AG20443 (cell line): Measurements from ENCODE around the gene LIN28B.
"Not testable (repeated sequence)": the region's sequence is repeated elsewhere in the genome, so short reads cannot be mapped to it uniquely, and the experiment has no call there.

Experiments used
- DNase-seq: peaks from one replicate; pipeline ENCODE4 v3.0.0; 2012; ENCODE audit warnings: low spot score, mixed read lengths

Gene LIN28B

DNA sequence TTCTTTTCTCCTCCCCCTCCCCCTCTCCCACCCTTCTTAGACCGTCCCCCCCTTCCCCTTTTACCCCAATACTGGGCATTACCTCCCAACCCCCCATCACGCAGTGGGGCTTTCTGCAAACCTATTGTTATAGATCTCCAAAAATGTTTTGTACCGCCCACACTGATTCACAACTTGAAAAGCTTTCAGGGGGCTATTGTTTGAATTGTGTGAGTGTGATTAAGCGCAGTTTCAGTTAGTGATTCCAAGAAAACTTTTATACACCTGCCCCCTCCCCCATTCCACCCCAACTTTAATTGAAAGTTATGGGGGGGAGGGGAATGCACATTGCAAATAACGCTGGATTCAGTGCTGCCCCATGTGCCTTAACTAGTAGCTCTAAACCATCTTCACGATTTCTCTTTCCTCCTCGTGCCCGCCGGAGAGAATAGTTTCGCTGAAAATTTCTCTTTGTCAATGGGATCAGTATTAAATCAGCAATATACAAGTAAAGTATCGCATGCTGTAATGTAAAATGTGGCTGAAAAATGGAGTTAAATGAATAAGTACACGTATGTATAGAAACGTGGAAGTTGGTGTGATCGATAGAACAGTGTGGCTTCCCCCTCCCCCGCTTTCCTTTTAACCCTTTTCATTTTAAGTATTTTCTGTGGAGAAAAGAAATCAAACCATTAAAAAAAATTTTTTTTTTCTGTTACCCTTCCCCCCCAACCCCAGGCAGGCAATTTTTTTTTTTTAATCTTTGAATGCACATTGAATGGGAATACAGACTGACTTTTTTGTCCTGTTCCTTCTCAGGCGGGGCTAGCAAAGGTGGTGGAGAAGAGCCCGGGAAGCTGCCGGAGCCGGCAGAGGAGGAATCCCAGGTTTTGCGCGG lies 632 bp downstream of the LIN28B start:
- no peak for DNase-seq

DNA sequence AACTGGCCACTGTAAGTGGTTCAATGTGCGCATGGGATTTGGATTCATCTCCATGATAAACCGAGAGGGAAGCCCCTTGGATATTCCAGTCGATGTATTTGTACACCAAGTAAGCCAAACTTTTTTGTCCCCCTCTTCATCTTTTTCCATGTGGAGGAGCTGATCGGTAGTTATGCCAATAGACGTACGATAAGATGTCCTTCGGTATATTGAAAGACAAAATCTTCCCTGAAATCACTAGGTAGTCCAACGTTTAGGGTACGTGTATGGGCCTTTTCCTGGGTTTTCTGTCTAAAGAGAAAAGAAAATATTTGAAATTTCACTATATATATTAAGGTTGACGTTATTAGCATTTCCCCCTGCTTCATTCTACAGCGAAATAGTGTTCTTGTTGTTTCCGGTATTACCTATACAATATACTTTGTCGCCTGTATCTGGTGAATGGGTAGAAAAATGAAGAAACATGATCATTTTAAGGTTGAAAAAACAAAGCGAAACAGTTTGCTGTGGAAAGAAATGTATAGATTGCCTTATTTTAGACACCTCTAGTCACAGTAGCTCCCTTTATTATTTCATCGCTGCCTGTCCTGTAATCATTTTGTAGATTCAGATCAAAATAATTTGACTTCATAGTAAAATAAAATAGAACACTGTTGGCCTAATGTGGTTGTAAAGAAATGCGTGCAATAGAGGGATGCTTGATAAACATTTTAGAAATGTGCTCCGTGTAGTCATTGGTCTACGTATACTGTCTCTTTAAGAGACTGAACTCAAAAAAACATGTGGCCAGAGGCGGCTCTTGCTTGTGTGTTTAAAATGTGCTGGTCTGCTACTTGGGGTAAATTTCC lies 1.5 kb downstream of the LIN28B start:
- no peak for DNase-seq

DNA sequence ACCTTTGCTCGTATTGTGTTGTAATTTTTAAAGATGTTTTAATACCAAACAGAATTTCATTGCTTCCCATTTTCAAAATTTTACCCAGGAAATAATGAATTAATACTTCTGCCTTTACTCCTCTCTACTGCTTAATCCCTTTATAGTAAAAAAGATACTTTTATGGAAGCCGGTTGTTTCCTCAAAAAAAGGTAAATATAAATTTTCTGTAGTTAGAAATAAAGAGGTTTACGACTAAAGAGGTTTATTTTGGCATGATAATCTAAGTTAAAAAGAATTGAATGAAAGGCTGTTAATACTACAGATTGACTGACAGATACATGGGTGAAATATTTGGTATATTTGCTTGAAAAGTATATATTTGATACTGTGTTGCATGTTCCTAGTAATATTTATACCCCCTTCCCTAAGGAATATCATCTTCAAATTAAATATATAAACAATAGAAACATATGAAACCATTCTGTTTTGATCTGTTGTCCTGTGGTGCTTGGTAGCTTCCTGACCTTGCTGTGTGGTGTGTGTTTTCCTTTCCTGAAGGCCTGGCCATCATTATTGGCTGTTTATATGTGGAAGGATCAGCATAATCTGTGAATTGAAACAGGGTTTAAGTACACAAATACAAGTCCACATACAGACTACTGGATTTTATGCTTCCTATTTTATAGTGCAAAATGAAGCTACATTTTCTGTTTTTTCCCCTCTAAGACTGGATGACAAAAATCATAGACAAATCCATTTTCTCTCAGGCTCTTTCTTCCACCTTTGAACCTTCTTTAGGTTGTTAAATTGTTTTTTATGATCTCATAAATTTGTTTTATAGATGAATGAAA lies 2.3 kb downstream of the LIN28B start:
- no peak for DNase-seq

DNA sequence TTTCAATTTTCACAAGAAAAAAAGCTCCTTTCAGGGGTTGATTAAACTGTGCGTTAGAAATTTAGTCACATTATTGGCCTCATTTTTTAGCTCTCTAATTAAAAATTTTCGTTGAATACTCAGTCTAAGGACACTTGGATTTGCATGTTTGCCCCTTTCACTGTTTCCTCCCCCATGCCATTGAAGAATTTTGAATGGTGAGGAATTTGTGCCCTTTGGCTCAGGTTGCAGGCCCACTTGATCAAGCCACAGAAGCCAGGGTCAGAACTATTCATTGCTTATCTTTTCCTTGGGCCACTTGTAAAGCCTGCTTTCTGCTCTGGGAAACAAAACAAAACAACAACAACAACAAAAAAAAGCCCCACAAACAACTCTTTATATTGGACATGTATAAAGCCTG lies 12.2 kb downstream of the LIN28B start:
- DNase-seq = no peak

DNA sequence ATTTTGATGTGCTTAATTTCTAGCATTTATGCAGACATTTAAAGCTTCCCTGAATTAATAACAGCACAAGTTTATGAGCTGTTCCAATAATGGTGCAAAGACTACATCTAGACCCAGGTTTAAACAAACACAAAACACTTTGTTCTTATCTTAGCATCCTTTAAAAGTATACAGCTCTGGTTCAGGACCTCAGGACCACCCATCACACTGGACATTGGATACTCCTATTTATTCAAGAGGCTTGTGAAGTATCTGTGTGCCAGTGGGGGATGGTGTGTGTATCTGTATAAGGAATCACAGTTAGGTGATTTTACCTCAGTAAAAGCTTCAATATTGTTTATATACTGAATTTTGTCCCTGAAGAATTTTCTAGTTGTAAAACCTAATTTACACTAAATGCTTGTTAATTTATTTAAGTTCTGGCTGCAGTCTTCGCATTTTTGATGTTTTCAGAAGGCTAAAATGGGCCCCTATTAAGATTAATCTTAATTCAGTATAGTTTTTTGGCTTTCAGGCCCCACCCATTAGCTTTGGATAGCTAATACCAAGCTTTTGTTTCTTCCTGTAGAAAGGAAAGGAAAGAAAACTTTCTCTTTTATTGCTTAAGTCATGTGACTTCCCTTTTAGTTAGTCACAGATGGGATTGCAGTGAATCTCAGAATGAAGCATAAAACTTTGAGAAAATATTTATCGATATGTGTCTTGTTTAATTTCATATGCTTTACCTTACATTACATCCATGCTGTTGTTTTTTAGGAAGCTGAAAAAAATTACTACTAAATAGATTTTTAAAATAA lies 13.1 kb downstream of the LIN28B start:
- no peak for DNase-seq

DNA sequence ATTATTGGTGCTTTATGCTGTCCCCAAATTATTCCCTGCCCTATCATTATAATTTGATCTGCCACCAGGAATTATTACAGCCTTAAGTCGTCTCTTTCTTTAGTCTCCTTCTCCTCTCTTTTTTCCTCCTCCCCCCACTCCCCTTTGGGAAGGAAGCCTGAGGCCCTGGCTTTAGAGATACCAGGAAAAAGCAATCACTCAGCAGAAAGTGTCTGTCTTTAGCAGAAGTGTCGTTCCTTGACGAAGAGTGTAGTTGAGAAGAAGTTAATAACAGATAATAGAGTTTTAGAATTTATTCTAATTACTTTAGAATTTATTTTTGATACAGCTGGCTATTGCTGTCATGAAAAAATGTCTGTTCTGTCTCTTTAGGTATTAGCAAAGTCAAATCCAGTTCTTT lies 16.5 kb downstream of the LIN28B start:
- no peak for DNase-seq

DNA sequence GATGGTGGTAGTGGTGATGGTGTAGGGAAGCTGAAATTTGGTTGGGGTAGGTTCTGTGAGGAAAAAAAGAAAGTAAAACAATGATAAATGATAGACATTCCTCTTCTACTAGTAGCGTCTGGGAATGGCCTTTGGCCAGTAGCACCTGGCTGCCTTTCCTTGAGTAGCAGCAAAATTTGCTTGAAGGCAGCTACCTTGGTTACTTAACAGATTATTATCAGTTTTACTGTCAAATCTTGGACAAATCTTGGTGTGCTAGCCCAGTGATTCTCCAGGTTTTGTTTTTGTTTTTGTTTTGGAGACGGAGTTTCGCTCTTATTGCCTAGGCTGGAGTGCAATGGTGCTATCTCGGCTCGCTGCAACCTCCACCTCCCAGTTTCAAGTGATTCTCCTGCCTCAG lies 26.4 kb downstream of the LIN28B start:
- DNase-seq = no peak

DNA sequence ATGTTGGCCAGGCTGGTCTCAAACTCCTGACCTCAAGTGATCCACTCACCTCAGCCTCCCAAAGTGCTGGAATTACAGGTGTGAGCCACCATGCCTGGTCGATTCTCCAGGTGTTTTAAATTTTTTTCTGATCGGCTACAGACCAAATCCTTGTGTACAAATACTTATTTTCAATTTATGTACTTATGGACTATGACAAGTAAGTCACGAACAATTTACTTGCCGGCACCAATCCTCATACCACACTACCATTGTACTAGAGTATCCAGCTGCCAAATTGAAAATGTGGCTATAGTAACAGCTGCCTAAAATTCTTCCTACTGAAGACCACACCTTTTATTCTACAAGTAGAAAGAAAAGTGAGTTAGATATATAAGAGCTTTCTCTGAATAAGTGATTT lies 26.9 kb downstream of the LIN28B start:
- no peak for DNase-seq

DNA sequence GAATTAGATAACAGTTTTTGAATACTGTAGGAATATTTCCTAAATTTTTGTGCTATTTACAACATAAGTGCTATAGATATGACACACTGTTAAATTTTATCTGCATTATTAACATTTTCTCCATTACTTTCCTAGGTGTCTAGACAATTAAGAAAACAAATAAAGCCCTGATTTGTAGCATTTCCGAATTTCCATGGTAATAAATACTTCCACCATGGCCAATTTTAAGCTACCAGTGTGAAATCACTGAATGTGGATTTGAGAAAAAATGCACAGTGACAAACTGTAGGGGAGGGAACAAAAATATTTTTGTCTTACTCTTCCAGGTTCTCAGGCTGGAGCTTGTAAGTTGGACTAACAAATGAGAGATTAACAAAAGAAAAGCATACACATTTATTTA lies 27.9 kb downstream of the LIN28B start:
- DNase-seq = no peak

DNA sequence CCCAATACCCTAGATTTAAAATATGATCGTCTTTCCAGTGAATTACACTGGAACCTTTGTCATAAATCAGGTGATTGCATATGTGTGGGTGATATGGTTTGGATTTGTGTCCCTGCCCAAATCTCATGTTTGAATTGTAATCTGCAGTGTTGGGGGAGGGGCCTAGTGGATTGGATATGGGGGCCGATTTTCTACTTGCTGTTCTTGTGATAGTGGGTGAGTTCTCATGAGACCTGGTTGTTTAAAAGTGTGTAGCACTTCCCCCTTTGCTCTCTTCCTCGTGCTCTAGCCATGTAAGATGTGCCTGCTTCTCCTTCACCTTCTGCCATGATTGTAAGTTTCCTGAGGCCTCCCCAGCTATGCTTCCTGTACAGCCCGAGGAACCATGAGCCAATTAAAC lies 29.0 kb downstream of the LIN28B start:
- not testable (repeated sequence) for DNase-seq

DNA sequence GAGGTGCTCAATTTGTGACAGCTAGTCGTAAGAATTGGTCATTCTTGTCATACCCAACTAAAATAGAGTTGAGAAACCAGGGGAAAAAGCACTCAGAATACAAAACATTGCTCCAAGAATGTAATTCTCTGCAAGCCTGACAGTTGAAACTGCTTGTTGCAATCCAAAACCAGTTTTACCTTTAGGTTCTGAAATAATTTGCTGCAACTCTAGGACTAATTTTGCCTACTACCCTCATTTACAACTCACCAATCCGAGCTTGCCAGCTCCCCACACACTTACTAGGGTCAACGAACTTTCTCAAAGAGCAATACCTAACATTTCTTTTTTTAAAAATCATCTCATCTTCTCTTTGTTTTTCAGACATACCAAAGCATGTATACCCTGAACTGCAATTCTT lies 29.7 kb downstream of the LIN28B start:
- no peak for DNase-seq

DNA sequence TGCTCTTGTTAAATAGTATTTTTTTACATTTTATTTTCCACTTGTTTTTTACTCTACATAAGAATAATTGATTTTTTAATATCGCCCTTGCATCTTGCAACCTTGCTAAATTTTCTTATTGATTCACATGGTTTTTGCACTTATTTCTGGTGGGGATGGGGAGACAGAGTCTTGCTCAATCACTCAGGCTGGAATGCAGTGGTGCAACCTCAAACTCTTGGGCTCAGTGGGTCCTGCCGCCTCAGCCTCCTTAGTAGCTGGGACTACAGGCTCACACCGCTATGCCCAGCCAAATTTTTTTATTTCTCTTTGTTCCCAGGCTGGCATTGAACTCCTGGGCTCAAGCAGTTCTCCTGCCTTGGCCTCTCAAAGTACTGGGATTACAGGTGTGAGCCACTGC lies 30.3 kb downstream of the LIN28B start:
- DNase-seq = no peak

DNA sequence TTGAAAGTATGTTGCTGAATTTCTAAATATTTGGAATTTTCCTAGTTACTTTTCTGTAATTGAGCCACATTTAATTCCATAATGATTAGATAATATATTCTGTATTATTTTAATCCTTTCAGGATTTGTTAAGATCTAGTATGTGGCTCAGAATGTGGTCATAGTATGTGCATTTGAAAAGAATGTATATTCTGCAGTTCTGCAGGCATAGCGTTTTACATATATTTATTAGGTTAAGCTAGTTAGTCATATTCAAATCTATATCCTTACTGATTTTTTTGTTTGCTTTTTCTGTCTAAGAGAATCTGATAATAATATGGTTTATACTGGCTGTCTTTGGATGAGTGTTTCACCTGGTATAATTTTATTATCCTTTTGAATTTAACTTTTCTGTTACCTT lies 33.2 kb downstream of the LIN28B start:
- no peak for DNase-seq

DNA sequence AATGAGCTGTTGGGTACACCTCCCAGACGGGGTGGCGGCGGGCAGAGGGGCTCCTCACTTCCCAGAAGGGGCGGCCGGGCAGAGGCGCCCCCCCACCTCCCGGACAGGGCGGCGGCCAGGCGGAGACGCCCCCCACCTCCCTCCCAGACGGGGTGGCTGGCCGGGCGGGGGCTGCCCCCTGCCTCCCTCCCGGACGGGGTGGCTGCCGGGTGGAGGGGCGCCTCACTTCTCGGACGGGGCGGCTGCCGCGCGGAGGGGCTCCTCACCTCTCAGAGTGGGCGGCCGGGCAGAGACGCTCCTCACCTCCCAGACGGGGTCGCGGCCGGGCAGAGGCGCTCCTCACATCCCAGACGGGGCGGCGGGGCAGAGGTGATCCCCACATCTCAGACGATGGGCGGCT lies 34.2 kb downstream of the LIN28B start:
- DNase-seq = not testable (repeated sequence)

DNA sequence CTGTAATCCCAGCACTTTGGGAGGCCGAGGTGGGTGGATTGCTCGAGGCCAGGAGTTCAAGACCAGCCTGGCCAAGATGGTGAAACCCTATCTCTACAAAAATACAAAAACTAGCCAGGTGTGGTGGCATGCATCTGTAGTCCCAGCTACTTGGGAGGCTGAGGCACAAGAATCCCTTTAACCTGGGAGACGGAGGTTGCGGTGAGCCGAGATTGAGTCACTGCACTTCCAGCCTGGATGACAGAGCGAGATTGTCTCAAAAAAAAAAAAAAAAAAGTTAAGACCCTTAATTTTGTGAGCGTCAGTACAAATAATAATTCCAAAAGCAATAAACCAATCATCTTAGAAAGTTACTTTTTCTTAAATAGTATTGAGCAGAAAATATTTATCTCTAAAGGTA lies 36.7 kb downstream of the LIN28B start:
- not testable (repeated sequence) for DNase-seq

DNA sequence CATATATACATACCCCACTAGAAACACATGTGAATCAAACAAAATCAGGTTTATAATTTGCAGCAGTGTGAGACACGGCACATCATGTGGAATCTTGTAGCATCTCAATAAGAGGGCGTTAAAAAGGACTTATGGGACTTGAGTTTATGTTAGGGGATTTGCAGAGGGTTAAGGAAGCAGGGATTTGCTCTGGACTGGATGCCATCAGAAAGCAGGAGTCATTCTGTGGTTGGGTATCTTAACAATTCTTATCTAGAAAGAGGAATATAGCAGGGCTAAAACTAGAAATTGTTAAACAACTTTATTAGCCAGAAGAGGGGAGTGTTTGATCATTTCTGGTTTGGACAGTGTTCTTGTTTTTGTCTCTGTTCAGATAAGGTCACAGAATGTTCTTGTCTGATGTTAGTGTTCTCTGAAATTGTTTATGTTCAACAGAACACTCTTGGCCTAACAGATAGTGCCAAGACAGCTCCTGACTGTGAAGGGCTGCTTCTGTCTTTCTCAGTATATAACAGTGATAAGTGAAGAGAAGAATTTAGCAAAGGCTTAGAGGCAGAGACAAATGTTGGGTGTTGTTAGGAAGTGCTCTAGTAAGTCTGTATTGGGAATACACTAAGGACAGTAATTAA lies 39.2 kb downstream of the LIN28B start:
- peak; percentile 21 for DNase-seq

DNA sequence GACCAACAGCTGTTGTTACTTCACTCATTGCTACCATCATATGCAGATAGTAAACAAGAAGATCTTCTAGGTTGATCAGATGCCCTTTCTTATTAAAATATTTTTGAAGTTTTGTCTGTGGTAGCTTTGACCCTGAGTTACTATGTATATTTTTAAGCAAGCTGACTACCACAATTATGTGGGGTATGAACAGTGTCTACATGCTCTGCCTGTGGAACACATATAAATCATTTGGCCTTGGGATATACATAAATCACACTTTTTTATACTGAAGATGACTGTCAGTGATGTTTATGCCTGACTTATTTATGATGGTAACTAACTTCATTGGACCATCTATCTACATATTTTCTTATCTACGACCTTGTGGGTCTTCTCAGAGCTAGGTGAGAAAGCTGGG lies 44.2 kb downstream of the LIN28B start:
- DNase-seq = no peak

DNA sequence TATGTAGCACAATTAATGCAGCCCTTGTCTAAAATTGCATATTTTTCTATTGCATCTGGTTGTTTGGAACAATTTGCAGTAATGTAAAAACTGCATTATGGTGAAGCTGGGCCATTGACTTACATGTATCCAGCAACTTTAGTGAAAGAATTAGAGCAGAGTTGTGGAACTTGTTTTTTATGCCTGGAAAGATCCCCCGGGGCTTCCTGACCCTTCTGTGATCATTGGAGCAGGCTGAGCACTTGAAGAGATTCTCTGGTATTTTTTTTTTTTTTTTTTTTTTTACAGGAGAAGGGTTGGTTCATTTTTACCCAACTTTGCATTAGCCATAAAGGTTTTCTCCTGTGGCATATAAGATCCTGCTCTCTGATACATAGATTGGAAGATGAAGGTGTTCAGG lies 45.0 kb downstream of the LIN28B start:
- DNase-seq = no peak

DNA sequence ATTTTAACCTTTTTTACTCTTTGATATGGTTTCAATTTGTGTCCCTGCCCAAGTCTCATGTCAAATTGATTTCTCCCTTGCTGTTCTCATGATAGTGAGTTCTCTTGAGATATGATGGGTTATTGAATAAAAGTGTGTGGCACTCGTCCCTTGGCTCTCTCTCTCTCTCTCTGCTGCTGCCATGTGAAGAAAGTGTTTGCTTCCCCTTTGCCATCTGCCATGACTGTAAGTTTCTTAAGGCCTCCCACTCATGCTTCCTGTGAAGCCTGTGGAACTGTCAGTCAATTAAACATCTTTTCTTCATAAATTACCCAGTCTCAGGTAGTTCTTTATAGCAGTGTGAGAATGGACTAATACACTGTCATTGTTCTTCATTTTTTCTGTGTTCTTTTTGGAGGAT lies 48.5 kb downstream of the LIN28B start:
- DNase-seq = no peak

DNA sequence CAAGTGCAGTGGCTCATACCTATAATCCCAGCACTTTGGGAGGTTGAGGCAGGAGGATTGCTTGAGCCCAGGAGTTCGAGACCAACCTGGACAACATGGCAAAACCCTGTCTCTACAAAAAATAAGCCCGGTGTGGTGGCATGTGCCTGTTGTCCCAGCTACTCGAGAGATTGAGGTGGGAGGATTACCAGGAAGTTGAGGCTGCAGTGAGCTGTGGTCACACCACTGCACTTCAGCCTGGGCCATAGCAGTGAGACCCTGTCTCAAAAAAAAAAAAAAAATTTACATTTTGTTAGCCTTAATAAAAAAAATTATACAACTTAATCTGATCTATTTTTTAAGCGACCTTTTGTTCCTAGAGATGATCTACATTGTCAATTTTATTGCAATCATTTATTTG lies 56.6 kb downstream of the LIN28B start:
- DNase-seq = not testable (repeated sequence)

DNA sequence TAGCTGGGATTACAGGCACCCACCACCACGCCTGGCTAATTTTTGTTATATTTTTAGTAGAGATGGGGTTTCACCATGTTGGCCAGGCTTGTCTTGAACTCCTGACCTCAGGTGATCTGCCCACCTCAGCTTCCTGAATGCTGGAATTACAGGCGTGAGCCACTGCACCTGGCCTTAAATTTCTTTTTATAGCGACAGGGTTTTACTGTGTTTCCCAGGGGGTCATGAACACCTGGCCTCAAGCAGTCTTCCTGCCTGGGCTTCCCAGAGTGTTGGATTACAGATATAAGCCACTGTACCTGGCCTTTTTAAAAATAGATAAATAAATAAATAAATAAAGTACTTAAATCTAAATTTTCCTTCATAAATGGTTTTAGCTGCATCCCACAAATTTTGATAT lies 57.5 kb downstream of the LIN28B start:
- no peak for DNase-seq
